GM19035 (cell line): ENCODE results near the gene PARP15.
"Not testable (repeated sequence)": the region's sequence is repeated elsewhere in the genome, so short reads cannot be mapped to it uniquely, and the experiment has no call there.

Experiments
- ATAC-seq: cut with Tn5 transposase; IDR thresholded peaks from one replicate; pipeline ENCODE4 v1.9.1; 2021; ENCODE audit not compliant: unreplicated experiment

Gene PARP15

GRCh38 chr3:122612696-122613095 is 35.2 kb downstream of the PARP15 start:
- no peak for ATAC-seq

- no peak for ATAC-seq
These were observed 37.9 kb downstream of the PARP15 start for GRCh38 chr3:122615303-122615702.

GRCh38 chr3:122618614-122619013 is 41.2 kb downstream of the PARP15 start:
- ATAC-seq, result no peak

- ATAC-seq, result no peak
These were observed 41.6 kb downstream of the PARP15 start for GRCh38 chr3:122619040-122619439.

- ATAC-seq, result no peak
These were observed 42.9 kb downstream of the PARP15 start for GRCh38 chr3:122620399-122620798.

GRCh38 chr3:122621112-122621511 is 43.7 kb downstream of the PARP15 start:
- ATAC-seq, result peak; percentile 43

- no peak for ATAC-seq
These were observed 45.8 kb downstream of the PARP15 start for GRCh38 chr3:122623031-122623829.

- no peak for ATAC-seq
These were observed 49.2 kb downstream of the PARP15 start for GRCh38 chr3:122626515-122627180.

GRCh38 chr3:122627301-122627700 is 49.9 kb downstream of the PARP15 start:
- ATAC-seq, result no peak

- ATAC-seq, result no peak
These were observed 51.1 kb downstream of the PARP15 start for GRCh38 chr3:122628567-122628966.

GRCh38 chr3:122629763-122630162 is 52.3 kb downstream of the PARP15 start:
- ATAC-seq, result no peak

- ATAC-seq, result no peak
These were observed 58.3 kb downstream of the PARP15 start for GRCh38 chr3:122635789-122636188.

- ATAC-seq, result no peak
These were observed 59.2 kb downstream of the PARP15 start for GRCh38 chr3:122636697-122637096.

GRCh38 chr3:122640437-122640999 is 63.1 kb downstream of the PARP15 start:
- no peak for ATAC-seq

- ATAC-seq, result peak; percentile 81
These were observed 65.5 kb downstream of the PARP15 start for GRCh38 chr3:122642935-122643334.

- no peak for ATAC-seq
These were observed 68.9 kb downstream of the PARP15 start for GRCh38 chr3:122646146-122646988.

GRCh38 chr3:122651233-122651907 is 73.9 kb downstream of the PARP15 start:
- ATAC-seq, result not testable (repeated sequence)

GRCh38 chr3:122651962-122652361 is 74.5 kb downstream of the PARP15 start:
- not testable (repeated sequence) for ATAC-seq

GRCh38 chr3:122658336-122658735 is 80.9 kb downstream of the PARP15 start:
- ATAC-seq, result not testable (repeated sequence)

GRCh38 chr3:122660297-122660974 is 83.0 kb downstream of the PARP15 start:
- ATAC-seq, result no peak
